ENCODE measurements around the gene SLC38A4.

GRCh38 chr12:46841891-46842290 is 16.1 kb upstream of the SLC38A4 start:
- no peak for TF ChIP-seq EZH2phosphoT487 (IDR thresholded peaks at IDR 0.05; ENCODE audit: borderline replicate concordance)
- TF ChIP-seq SP1 (IDR thresholded peaks at IDR 0.05; ENCODE audit: low read depth) = no peak
- TF ChIP-seq JUND (IDR thresholded peaks at IDR 0.05) = no peak
- TF ChIP-seq CTCF (IDR thresholded peaks at IDR 0.05 in 2 of 3, conservative IDR thresholded peaks at IDR 0.05 in 1 of 3; ENCODE audit: borderline replicate concordance in 1 of 3, insufficient read depth in 1 of 3, low read depth in 2 of 3, low read length in 2 of 3) = no peak
- TF ChIP-seq SIN3A (IDR thresholded peaks at IDR 0.05; ENCODE audit: low read depth) = no peak
- TF ChIP-seq, protein P1, sequence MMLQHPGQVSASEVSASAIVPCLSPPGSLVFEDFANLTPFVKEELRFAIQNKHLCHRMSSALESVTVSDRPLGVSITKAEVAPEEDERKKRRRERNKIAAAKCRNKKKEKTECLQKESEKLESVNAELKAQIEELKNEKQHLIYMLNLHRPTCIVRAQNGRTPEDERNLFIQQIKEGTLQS (IDR thresholded peaks at IDR 0.05) = no peak

Measured in HCT116 (cell line).